HG02884 (cell line): ENCODE results near the gene ABCF2.

Source experiments
- ATAC-seq: cut with Tn5 transposase; IDR thresholded peaks from one replicate; pipeline ENCODE4 v1.9.1; 2021; ENCODE audit warnings: mild to moderate bottlenecking, moderate library complexity; ENCODE audit not compliant: unreplicated experiment

The ABCF2 gene

DNA sequence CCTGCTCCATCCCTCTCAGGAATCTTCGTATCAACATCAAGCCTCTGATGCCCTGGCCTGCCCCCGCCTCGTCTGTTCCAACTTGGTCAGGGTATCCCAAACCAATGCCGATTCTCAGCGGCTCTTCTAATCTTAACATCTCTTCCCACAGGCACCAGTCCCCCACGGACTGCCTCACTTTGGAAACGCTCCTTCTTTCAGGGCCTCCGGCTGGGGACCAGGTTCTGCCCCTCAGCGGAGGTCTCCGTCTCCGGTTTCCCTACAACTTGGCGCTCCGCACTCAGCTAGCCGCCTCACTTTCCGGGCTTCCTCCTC is 488 bp downstream of the ABCF2 start:
- no peak for ATAC-seq

DNA sequence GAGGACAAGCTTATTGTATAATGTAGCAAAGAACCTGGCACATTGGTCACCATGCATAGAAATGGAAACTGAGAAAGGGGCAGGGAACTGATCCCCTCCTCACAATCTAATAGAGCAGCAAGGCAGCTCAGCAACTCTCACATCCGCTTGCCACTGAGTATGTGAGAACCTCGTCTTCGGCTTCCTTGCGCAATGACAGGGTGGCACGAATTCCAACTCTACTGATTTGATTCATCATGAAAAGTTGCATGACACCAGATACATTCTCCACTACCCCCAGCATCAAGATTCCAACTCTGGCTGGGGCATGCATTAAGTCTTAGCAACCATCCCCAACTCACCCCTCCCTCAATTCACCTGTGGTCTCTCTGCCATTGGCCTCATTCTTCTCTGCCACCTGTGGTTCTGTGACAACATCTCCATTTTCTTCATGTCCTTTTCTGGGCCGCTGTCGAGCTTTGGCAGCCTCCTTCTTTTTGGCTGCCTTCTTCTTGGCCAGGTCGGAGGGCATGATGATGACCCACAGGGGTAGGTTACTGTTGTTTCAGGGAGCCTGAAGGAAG is 976 bp downstream of the ABCF2 start:
- ATAC-seq, result no peak

DNA sequence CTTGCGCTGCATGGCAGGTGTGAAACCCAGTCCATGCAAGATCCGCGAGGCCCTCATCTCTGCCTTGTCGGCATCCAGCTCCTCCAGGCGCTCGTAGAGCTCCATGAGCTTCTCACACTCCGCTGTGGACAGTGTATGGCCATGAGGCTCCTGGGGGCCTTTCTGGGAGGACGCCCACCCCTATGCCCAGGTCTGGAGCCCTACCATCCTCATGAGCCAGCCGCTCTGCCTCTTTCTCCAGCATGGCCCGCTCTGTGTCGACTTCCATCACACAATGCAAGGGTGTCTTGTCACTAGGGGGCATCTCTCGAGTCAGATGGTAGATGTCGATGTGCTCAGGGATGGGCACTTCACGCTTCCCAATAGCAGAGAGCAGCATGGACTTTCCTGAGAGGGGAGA is 3.3 kb downstream of the ABCF2 start:
- ATAC-seq, result no peak

DNA sequence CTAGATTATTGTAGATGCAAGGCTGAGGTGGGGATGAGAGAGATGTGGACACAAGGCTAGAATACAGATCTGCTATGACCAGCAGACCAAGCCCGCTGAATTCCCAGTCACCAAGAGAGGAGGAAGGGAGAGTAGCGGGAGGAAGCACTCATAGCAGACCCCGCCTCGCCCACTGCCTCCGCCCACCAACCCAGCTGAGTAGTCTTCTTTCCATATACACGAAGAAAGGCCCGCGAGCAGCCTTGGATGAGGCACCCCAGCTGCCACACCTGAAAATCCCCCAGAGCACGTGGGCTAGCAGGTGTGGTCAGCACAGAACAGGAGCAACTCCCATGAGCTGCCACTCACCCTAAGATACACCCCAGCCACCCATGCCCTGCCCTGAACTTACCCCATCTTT is 8.8 kb downstream of the ABCF2 start:
- no peak for ATAC-seq

DNA sequence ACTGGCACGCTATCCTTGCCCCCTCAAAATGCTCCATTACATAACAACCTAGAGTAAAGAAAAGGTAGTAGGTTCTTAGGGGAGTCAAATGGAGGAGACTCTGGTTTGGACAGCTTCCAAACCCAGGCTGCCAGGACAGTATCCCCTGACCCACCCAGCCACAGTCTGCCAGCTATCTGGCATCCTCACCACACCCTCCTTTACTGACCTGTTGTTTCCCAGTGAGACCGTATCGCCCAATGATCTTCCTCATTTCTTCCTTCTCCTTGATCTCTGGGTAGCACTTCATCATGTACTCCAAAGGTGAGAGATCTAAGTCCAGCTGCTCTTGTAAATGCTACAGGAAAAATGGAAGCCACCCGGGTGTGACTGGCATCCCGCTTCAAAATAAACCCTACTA is 11.6 kb downstream of the ABCF2 start:
- ATAC-seq, result no peak

DNA sequence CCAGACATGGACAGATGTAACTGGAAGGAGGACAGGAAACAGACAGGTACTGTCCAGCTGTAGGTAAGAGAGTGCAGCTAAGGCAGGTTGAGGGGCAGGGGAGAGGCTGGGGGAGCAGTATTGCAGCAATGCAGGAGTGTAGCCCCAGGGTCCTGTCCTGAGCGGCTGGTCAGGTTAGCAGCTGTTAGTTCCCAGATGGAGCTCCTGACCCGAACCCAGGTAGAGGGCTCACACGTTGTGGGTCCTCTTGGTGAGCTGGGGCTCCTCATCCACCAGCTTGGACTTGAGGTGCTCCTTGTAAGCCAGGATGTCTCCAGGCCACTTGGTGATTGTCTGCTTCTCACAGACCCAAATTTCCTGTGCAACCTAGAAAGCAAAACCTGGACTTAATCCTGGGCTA is 13.2 kb downstream of the ABCF2 start:
- ATAC-seq, result no peak

DNA sequence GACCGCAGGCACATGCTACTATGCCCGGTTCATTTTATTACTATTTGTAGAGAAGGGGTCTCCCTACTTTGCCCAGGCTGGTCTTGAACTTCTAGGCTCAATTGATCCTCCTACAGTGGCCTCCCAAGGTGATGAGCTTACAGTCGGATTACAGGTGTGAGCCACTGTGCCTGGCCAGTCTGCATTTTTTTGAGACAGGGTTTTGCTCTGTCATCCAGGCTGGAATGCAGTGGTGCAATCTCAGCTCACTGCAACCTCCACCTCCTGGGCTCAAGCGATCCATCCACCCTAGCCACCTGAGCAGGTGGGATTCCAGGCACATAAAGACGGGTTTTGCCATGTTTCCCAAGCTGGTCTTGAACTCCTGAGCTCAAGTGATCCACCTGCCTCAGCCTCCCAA is 14.4 kb downstream of the ABCF2 start:
- ATAC-seq, result no peak

DNA sequence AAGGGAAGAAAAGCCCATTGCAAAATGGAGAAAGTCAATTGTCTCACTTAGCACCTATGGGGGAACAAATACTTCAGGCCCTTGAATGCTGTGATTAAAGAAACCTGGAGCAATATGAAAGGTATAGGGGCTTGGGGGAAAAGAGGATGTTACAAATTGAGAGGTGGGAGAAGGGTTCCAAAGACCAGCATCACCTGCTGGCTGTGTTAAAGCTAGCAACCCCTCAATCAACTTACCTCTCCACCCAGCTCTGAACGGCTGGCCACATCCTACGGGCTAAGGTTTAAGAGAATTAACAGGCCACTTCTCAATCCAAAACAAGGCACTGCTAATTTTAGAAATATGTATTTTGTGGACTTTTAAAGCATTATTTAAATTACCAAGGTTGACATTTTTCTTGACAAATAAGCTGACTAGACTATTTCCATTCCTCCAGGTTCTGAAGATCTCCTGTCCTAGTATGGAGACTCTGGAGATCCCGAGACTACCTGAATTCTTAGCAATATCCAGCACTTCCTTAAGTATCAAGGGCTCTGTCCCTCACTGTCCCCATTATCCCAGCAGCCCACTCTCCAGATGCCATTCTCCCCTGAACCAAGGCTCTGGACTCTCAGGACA is 15.7 kb downstream of the ABCF2 start:
- ATAC-seq, result no peak

DNA sequence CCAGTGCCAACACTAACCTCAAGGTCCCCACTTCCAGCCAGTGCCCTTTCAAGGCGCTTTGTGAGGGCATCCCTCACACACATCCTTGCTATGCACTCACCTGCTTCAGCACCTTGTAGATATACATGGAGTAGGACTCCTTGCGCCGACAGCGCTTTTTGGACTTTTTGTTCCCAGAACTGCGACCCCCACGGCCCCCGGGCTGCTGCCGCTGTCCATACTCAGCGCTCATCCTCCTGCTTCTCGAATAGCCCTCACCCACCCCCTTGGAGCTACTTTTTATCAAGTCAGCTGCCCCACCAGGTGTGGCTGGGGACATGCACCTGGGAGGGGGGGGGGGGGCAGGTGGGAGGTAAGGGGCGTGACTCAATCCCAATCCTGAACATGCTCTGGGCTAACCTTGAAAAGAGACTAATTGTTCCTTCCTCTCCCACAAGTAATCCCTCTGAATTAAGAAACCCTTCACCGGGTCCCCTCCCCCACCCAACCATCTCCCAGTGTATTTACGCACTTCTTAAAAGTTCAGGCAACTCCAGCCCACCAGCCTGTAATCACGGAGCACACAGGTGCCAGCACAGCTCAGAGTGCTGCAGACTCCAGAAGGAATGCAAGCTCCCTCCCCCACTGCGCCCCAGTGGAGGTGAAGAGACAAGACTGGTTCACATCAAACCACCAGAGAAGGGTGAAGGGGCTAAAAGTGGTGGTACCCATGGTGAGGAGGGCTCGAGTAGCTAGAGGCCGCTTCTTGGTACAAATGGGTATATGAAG is 16.7 kb downstream of the ABCF2 start, which contains the start of gene H2BK1:
H2BK1 (minus strand) TSS at position 402 of the 768 bp plus-strand sequence; CDS start at position 232, 170 bp downstream.
- ATAC-seq, result no peak

DNA sequence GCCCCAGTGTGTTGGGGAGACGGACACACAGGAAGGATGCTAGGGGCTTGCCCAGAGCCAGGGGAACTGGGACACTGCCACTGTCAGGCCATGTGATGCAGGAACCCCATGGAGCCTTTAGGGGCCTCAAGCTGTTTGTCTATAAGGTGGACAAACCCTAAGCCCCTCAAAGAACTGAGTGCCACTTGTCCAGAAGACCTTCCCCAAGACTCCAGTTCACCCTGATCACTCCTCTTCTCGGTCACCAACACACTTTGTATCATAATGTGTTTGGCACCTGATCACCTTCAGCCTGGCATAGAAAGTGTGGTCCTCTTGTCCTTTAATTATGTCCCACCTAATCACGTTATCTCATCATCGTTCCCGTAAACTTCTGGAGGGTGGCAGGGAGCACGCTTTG is 17.4 kb downstream of the ABCF2 start:
- ATAC-seq, result no peak

DNA sequence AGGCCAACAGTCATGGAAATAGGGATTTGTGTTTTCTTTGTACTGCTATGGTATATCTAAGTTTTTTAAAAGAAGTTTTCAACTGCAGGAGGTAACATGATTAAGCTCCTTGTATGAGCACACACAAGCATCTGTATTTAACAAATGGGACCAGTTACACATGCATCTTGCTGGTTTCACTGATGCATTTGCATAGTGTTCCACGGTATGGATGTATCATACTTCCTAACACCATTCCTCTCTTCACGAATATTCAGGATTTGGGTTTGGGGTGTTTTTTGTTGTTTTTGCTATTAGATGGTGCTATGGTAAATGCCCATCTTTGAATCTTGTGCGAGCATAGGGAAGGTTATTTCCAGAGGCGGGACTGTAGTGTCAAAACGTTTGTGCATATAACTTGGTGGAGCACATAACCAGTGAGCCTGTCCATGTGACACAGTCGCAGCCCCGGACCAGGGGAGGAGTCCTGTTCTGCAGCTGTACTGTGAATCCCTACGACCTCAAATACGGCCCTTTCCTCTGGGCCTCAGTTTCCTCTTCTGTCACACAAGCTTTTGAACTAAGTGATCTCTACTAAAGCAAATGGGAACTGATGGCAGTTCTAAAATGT is 18.6 kb downstream of the ABCF2 start:
- no peak for ATAC-seq

DNA sequence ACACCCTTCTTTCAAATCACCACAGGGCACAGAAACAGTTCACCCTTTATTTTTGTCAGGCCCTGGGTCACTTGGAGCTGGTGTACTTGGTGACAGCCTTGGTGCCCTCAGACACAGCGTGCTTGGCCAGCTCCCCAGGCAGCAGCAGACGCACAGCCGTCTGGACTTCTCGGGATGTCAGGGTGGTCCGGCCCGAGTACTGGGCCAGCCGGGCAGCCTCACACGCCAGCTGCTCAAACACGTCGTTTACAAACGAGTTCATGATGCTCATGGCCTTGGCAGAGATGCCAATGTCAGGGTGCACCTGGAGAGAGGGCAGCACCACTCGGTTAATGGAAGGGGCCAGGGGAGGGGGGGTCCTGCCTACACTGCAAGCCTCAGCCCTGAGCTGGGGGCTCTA is 19.2 kb downstream of the ABCF2 start:
- ATAC-seq, result no peak

DNA sequence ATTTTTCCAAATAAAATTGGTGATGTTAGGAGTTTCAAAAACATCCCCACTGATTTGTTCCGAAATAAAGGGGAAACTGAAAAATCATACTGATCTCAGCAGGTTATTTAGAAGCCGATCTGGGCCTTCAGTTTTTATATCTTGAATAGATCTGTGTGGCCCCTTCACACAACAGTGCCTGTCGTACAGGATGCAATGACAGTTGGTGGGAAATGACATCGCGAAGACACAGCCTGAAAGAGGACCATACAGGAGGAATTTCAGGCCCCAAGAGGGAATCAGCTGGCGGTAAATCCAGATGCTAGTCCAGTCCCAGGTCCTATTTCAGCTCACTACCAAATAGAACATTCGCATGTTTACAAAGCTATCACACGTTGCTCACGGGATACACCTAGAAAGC is 19.7 kb downstream of the ABCF2 start:
- ATAC-seq, result no peak

DNA sequence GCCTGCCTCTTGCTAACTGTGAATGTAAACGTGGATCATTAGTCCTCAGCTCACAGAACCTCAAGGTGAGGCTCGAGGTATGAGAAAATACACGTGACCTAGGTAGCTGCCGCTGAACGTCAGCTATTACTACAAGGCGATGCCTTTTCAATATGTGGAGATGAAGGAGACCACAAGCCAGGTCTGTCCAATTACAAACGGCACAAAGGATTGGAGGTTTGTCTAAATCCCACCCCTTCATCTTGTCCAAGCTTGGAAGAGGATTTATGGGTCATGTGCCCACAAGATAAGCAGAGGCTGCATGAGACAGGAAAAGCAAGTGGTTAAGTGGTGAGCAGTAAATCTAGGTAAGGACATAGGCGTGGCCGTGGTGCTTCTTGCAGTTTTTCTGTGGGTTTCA is 20.1 kb downstream of the ABCF2 start:
- ATAC-seq, result no peak

DNA sequence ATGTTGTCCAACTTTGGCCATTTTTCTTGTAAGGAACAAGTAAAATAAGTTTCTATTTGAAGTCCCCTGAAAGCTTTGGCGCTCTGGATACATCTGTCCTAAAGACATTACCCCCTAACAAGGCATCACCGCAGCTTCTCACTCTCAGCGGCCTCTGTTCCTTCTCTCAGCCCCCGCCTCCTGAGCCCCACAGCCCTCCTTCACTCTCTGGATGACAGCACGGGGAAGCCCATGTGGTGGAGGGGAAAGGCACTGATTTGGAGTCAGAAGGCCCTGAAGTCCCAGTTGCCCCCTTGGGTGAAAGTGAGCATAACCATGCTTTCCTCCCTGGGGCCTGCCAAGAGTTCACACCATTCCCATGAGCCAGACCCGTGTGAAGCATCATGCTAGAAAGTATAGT is 21.3 kb downstream of the ABCF2 start:
- no peak for ATAC-seq

DNA sequence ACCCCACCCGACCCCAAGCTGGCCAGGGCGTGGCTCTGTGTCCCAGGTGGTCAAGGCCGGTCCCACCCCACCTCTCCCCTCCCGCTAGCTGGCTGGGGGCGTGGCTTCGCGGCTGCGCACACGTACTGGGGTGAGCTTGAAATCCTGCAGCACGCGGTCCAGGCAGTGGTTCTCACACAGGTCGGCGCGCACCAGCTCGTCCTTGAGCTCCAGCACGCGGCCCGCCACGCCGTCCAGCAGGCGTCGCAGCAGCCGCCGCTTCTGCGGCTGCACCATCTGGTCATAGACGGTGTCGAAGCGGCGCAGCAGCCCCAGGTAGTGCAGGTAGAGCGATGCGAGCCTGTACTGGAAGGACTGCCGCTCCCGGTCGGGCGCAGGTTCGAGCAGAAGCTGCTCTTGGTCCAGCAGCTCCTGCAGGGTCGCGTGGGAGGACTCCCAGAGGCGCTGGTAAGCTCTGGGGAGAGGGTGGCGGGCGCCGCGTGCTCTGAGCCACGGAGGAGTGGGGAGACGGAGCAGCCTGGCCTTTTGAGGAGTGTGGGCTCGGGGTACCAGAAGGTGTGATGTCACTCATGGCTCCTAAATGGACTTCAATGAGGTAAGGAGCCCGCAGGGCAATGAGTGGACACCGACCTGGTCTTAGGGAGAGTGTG is 22.5 kb downstream of the ABCF2 start:
- no peak for ATAC-seq

DNA sequence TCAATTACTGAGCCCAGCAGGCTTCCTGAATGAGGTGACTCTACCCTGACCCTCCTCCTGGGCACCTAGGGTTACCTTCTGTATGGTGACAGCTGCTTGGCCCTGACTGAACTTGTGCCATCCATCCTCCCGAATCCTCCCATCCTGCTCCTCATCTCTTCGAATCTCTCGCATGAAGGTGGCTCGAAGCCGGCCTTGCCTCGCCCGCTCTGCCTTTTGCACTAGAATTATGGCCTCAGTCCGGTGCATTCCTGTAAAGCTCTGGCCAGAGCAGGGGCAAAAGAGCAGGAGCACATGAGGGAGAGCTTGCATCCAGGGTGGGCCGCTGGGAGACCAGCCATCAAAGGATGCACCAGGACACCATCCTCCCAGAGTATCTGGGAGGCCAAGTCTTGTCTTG is 24.2 kb downstream of the ABCF2 start:
- no peak for ATAC-seq

DNA sequence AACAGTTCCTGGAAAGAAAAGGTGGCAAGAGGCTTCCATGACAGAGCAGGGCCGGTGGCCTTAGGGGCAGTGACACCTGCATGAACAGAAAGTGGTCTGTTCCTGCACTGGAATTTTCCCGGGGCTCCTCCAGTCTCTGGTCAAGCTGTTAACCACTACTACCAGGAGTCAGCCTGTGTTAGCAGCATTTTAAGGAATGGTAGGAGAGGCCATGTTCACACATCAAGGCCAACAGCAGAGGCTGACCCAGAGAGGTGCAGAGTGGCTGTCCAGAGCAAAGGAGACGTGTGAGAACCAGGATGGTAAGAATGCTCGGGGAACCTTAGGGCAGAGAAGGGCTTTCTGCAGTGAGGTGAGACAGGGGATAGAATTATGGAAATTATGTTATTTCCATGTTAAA is 25.3 kb downstream of the ABCF2 start:
- no peak for ATAC-seq

DNA sequence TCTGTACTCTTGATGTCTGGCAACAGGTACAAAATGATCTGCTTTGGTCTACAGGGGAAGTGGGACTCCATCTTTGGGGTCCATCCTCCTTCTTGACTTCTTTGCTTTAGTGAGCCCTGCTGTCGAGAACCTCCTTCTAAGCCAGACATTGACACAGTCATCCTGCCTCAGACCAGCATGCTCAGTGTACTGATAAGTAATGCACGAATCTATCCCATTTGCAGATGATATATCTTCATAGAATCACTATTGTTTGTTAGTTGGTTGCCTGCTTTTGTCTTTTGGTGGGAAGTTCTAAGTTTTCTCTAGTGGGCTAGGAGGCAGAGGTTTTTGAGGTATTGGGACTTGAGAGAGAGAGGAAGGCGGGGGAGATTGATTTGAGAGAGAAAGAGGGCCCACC is 25.7 kb downstream of the ABCF2 start:
- ATAC-seq, result no peak

DNA sequence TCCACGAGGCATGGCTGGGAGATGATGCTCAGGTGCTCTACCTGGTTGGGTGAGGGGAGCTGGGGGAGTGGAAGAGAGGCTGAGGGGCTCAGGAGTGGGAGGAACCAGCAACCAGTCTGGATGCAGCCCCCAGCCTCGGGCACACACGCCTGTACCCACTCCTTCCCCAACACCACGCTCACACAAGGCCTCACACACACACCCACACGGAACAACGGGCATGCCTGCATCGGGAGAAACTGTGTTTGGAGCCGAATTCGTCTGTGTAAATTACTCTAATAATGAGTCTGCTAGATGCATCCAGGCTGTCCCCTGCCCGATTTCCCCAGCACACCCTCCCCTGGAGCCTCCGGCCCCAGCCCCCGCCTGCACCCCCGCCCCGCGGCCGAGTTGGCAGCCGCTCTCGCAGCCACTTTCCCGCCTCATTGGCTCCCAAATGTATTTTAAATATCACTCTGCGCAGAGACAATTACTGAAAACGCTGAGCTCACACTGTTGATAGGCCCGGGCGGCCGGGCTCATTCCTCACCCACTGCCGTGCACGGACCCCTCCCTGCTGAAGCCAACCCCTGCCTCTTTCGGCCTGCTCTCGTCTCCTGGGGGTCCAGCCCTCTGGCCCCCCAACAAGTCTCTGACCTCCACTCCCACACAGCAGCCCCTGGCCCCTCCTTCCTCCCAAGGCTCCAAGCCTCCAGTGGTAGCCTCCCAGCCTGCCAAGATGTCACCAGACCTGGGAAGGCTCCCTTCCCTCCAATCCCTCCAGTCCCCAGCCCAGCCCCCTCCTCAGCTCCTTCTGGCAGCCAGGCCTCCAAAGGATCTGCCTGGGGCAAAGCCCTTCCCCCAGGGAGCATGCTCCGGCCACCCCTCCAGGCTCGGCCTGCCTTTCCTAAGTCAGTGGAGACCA is 27.8 kb downstream of the ABCF2 start:
- no peak for ATAC-seq

DNA sequence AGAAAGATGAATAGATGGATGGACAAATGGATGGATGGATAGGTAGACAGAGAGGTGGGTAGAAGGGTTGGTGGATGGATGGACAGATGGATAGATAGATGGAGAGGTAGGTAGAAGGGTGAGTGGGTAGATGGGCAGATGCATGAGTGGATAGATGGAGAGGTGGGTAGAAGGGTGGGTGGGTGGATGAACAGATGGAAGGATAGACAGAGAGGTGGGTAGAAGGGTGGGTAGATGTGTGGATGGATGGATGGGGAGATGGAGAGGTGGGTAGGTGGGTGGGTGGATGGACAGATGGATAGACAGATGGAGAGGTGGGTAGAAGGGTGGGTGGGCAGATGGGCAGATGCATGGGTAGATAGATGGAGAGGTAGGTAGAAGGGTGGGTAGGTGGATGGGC is 29.1 kb downstream of the ABCF2 start:
- no peak for ATAC-seq
